HPDE6-E6E7 (cell line): ENCODE data around the gene PRDM15.
A peak's percentile ranks its signal among the peaks of the same experiment; 100 is the strongest.

Experiments
- DNase-seq: peaks from one replicate; pipeline ENCODE4 v3.0.0; 2011; ENCODE audit warnings: missing footprints; ENCODE audit errors: extremely low spot score

PRDM15 gene

GRCh38 chr21:41885341-41886024 lies 6.3 kb upstream of the PRDM15 start:
- DNase-seq: no peak

- no peak for DNase-seq
These were observed 5.4 kb upstream of the PRDM15 start for GRCh38 chr21:41884501-41885030.

- DNase-seq: no peak
These were observed 4.4 kb upstream of the PRDM15 start for GRCh38 chr21:41883582-41883981.

- DNase-seq: no peak
These were observed 1.9 kb upstream of the PRDM15 start for GRCh38 chr21:41881051-41881450.

- no peak for DNase-seq
These were observed 1.0 kb upstream of the PRDM15 start for GRCh38 chr21:41880153-41880552.

GRCh38 chr21:41878831-41879189 lies 334 bp downstream of the PRDM15 start:
- peak; percentile 78 for DNase-seq

- no peak for DNase-seq
These were observed 978 bp downstream of the PRDM15 start for GRCh38 chr21:41877901-41878830.

GRCh38 chr21:41876928-41877652 lies 2.1 kb downstream of the PRDM15 start:
- no peak for DNase-seq

GRCh38 chr21:41876396-41876795 lies 2.7 kb downstream of the PRDM15 start:
- no peak for DNase-seq

- no peak for DNase-seq
These were observed 4.1 kb downstream of the PRDM15 start for GRCh38 chr21:41875086-41875485.

- no peak for DNase-seq
These were observed 4.5 kb downstream of the PRDM15 start for GRCh38 chr21:41874611-41875010.

- no peak for DNase-seq
These were observed 5.7 kb downstream of the PRDM15 start for GRCh38 chr21:41873426-41873825.

- no peak for DNase-seq
These were observed 6.1 kb downstream of the PRDM15 start for GRCh38 chr21:41873005-41873404.

GRCh38 chr21:41871293-41872030 lies 7.7 kb downstream of the PRDM15 start:
- no peak for DNase-seq

GRCh38 chr21:41869771-41870170 lies 9.4 kb downstream of the PRDM15 start:
- DNase-seq: no peak

GRCh38 chr21:41868062-41868710 lies 11.0 kb downstream of the PRDM15 start:
- no peak for DNase-seq

GRCh38 chr21:41867313-41867712 lies 11.8 kb downstream of the PRDM15 start:
- no peak for DNase-seq

- no peak for DNase-seq
These were observed 12.8 kb downstream of the PRDM15 start for GRCh38 chr21:41866274-41866809.

GRCh38 chr21:41865002-41865777 lies 14.0 kb downstream of the PRDM15 start:
- DNase-seq: no peak
